Occipital lobe (tissue), 2 donors: ENCODE results near the gene GSTT2. TPM values are rescaled to one million over a fixed set of nuclear protein-coding genes. Genes with fewer than 3 reads are reported as not detected.

Experiments
- DNase-seq: peaks from one replicate; lab custom pipeline; 2025; lab: John Stamatoyannopoulos, UW
- total RNA-seq: library from RNA; depleted of rRNA; stranded (reverse); fragments of >200 nt; gene quantifications from one replicate; pipeline ENCODE4 v1.2.3, GENCODE V29; 2014

The GSTT2 gene
- total RNA-seq, 1 donor from 2014 or later: not detected

DNA sequence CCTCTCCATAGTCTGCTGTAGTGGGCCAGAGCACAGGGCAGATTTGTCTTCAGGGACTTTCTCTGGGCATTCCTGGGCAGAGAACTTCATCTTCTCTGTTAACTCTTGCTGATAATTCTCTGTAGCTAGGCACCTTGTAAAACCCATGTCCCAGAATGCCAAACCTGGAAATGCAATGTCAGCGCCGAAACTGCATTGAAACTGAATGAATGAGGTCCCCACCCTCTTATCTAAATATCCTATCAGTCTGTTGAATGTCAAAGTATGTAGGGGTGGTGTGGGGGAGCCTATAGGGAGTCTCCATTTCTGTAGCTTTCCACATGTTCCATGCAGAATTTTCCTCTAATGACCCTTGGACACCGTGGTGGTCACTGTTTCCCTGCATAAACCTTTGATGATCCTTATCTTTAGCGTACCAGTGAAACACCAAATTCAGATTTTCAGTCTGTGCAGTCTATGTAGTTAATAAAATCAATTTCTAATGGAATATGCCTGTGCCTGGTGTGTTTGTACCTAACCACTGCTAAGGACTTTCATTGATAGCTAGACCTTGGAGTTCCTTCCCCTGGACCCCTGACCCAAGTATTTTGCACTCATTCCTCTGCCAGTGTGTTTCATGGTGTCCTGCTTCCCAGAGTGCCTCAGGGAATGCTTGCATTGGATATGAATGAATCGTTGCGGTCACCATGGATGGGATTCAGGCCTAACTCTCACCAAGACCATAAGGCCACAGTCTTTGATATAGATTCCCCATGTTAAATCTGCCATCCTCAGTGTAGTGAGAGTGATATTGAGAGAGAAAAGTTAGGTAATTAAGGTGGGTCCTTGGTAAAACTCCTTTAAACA is 28.7 kb downstream of the GSTT2 start:
- no peak for DNase-seq

- no peak for DNase-seq
Measured at GRCh38 chr22:24009227-24010017, 29.5 kb downstream of the GSTT2 start.

GRCh38 chr22:24010018-24010391 is 30.1 kb downstream of the GSTT2 start:
- DNase-seq: no peak

- DNase-seq: no peak
Measured at GRCh38 chr22:24011735-24012068, 31.8 kb downstream of the GSTT2 start.

DNA sequence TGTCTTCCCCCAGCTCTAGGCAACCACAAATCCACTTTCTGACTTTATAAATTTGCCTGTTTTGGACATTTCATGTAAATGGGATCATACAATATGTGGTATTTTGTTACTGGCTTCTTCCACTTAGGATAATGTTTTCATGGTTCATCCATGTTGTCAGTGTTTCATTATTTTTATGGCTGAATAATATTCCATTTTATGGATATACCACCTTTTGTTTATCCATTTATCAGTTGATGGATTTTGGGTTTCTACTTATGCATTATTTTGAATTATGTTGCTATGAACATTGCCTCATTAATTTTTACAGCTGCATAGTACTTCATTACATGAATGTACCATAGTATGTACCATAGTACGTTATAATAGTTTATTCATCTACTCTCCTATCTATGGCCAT is 36.2 kb downstream of the GSTT2 start:
- no peak for DNase-seq

GRCh38 chr22:24021304-24021703 is 41.4 kb downstream of the GSTT2 start:
- DNase-seq: no peak

GRCh38 chr22:24023204-24023789 is 43.4 kb downstream of the GSTT2 start:
- DNase-seq: no peak

GRCh38 chr22:24024354-24024753 is 44.4 kb downstream of the GSTT2 start:
- no peak for DNase-seq

GRCh38 chr22:24025475-24025874 is 45.5 kb downstream of the GSTT2 start:
- no peak for DNase-seq

GRCh38 chr22:24026056-24026455 is 46.1 kb downstream of the GSTT2 start:
- DNase-seq: no peak

DNA sequence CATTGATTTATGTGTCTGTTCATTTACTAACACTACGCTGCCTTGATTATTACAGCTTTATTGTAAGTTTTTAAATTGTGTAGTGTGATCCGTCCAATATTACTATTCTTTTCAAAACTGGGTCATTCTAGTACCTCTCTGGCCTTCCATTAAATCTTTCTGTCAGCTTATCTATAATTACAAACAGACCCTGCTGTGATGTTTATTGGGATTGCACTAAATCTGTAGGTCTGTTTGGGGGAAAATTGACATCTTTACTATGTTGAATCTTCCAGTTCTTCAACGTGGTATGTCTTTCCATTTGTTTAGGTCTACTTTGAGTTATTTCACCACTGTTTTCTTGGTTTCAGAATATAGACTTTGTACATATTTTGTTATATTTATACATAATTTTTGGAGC is 46.8 kb downstream of the GSTT2 start:
- DNase-seq: no peak

DNA sequence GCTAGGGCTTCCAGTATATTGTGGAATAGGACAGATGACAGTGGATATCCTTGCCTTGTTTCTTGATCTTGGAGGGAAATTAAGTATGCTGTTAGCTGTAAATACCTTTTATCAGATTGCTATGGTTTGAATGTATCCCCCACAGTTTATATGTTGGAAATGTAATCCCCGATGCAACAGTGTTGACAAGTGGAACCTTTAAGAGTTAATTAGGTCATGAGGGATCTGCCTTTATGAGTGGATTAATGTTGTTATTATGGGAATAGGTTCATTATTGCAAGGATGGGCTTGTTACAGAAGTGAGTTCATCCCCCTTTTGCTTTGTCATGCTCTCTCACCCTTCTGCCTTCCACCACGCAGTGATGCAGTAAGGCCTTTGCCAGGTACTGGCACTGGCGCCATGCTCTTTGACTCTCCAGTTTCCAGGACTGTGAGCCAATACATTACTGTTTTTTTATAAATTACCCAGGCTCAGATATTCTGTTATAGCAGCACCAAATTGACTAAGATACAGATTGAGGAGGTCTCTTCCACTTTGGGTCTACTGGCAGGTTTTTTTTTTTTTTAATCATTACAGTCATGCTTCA is 47.5 kb downstream of the GSTT2 start:
- DNase-seq: no peak

DNA sequence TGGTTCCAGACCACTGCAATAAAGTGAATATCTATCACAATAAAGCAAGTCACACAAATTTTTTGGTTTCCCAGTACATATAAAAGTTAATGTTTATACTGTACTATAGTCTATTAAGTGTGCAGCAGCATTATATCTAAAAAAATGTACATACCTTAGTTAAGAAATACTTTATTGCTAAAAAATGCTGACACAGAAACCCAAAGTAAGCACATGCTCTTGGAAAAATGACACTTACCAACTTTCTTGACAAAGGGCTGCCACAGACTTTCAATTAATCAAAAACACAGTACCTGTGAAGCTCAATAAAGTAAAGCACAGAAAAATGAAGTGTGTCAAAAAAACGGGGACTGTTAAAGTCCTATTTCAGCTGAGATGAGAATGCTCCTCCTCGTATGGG is 48.1 kb downstream of the GSTT2 start:
- no peak for DNase-seq

DNA sequence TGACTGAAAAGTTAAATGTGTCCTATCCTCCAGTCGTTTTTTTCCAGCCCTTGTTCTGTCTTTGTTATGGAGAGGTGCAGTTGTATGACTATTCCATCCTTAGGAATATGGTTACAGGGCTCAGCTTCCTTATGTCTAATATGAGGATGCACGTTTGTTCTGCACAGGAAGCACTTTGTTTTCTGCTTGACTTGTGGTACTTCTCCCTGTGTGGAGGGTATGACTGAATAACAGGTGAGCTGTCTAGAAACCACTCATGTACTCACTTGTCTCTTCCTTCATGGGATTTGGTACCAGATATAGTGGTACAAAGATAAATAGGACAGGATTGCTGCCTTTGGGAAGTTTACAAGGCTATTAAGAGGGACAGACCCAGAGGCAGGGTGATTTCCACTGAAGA is 48.6 kb downstream of the GSTT2 start:
- no peak for DNase-seq

- DNase-seq: no peak
Measured at GRCh38 chr22:24029304-24029703, 49.4 kb downstream of the GSTT2 start.

- no peak for DNase-seq
Measured at GRCh38 chr22:24030186-24030702, 50.3 kb downstream of the GSTT2 start.

Other genes with a start within 250 kb of the GSTT2 start
- 4.1 TPM for gene ZNF70, start 229.0 kb upstream of the GSTT2 start, total RNA-seq
- gene VPREB3, start 225.7 kb upstream of the GSTT2 start, total RNA-seq: not detected
- gene C22orf15, start 217.1 kb upstream of the GSTT2 start, total RNA-seq: not detected
- 3.4 TPM for gene CHCHD10, start 212.2 kb upstream of the GSTT2 start, total RNA-seq
- 14.8 TPM for gene MMP11, start 207.3 kb upstream of the GSTT2 start, total RNA-seq
- 19.7 TPM for gene SMARCB1, start 193.2 kb upstream of the GSTT2 start, total RNA-seq
- 0.62 TPM for gene DERL3, start 141.1 kb upstream of the GSTT2 start, total RNA-seq
- 8.4 TPM for gene SLC2A11, start 122.3 kb upstream of the GSTT2 start, total RNA-seq
- 85.2 TPM for gene MIF, start 85.8 kb upstream of the GSTT2 start, total RNA-seq
- 4.1 TPM for gene GSTT2B, start 18.9 kb upstream of the GSTT2 start, total RNA-seq
- 3.1 TPM for gene DDTL, start 13.2 kb upstream of the GSTT2 start, total RNA-seq
- gene DDT, start 5.7 kb upstream of the GSTT2 start, total RNA-seq: 68.6 TPM
- gene GSTT4, start 25.3 kb downstream of the GSTT2 start, total RNA-seq: not detected
- 39.6 TPM for gene CABIN1, start 31.2 kb downstream of the GSTT2 start, total RNA-seq
- not detected for gene SUSD2, start 201.4 kb downstream of the GSTT2 start, total RNA-seq